PFSK-1 (cell line): ENCODE data around the gene ANKDD1B.

Experiments
- POLR2AphosphoS5 ChIP-seq: IDR thresholded peaks from 2 replicates; pipeline ENCODE4 v1.6.1; 2012; ENCODE audit warnings: low read depth, mild to moderate bottlenecking, control low read depth, low read length, moderate library complexity
- TAF1 ChIP-seq: IDR thresholded peaks from 2 replicates; pipeline ENCODE4 v1.6.1; 2012; ENCODE audit warnings: low read length, control low read depth, borderline replicate concordance; ENCODE audit not compliant: insufficient read depth
- TF ChIP-seq, protein P1 (sequence below), 2 experiments: IDR thresholded peaks; 2 replicates each; pipeline versions ENCODE4 v1.6.1 to v1.8.0; 2011 to 2012; ENCODE audit warnings: low read depth in 2 of 2, low read length in 2 of 2, control low read depth in 1 of 2, inconsistent platforms in 1 of 2, mild to moderate bottlenecking in 1 of 2, moderate library complexity in 1 of 2; ENCODE audit not compliant: insufficient read depth in 1 of 2

GRCh38 chr5:75712091-75712490 is 100.8 kb downstream of the ANKDD1B start:
- TF ChIP-seq POLR2AphosphoS5, result no peak
- TF ChIP-seq TAF1, result no peak
- TF ChIP-seq, protein P1, sequence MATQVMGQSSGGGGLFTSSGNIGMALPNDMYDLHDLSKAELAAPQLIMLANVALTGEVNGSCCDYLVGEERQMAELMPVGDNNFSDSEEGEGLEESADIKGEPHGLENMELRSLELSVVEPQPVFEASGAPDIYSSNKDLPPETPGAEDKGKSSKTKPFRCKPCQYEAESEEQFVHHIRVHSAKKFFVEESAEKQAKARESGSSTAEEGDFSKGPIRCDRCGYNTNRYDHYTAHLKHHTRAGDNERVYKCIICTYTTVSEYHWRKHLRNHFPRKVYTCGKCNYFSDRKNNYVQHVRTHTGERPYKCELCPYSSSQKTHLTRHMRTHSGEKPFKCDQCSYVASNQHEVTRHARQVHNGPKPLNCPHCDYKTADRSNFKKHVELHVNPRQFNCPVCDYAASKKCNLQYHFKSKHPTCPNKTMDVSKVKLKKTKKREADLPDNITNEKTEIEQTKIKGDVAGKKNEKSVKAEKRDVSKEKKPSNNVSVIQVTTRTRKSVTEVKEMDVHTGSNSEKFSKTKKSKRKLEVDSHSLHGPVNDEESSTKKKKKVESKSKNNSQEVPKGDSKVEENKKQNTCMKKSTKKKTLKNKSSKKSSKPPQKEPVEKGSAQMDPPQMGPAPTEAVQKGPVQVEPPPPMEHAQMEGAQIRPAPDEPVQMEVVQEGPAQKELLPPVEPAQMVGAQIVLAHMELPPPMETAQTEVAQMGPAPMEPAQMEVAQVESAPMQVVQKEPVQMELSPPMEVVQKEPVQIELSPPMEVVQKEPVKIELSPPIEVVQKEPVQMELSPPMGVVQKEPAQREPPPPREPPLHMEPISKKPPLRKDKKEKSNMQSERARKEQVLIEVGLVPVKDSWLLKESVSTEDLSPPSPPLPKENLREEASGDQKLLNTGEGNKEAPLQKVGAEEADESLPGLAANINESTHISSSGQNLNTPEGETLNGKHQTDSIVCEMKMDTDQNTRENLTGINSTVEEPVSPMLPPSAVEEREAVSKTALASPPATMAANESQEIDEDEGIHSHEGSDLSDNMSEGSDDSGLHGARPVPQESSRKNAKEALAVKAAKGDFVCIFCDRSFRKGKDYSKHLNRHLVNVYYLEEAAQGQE (IDR thresholded peaks at IDR 0.05; ENCODE audit: insufficient read depth in 1 of 2, low read depth in 2 of 2, low read length in 2 of 2), result no peak
